ENCODE measurements around the gene NEDD9.

DNA sequence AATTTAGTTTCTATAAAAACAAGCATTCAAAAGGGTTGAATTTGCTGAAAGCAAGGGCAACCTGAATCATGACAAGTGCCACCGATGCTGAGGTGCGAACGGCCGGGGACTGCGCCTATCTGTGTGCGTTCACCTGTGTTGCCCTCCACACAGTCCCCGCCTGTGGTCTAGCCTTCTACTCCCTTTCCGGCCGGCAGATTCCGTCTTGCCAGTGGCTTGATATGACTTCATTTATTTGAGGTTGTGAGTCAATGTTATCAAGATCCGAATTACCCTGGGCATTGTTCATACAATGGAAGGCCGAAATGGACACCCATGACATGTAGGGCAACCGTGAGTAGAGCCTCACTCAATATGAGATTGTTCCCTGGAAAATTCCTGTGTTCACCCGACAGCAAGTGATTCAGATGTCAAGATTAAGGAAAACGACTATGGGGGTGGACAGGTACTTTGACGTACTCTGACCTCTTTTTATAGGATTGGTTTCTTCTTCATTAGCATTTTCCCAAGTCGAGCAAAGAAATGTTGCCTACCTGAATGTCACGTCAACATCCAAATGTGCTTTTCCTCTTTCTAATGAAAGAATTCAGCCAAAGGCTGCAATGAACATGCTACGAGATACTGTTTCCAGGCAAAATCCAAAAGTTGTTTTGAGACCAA lies 41.1 kb upstream of the NEDD9 start:
- TF ChIP-seq POLR2A (IDR thresholded peaks at IDR 0.05), result no peak
- TF ChIP-seq, protein P1, sequence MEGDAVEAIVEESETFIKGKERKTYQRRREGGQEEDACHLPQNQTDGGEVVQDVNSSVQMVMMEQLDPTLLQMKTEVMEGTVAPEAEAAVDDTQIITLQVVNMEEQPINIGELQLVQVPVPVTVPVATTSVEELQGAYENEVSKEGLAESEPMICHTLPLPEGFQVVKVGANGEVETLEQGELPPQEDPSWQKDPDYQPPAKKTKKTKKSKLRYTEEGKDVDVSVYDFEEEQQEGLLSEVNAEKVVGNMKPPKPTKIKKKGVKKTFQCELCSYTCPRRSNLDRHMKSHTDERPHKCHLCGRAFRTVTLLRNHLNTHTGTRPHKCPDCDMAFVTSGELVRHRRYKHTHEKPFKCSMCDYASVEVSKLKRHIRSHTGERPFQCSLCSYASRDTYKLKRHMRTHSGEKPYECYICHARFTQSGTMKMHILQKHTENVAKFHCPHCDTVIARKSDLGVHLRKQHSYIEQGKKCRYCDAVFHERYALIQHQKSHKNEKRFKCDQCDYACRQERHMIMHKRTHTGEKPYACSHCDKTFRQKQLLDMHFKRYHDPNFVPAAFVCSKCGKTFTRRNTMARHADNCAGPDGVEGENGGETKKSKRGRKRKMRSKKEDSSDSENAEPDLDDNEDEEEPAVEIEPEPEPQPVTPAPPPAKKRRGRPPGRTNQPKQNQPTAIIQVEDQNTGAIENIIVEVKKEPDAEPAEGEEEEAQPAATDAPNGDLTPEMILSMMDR (IDR thresholded peaks at IDR 0.05), result no peak

Data from upper lobe of left lung (tissue), 4 donors.